Small intestine (tissue), 7 donors: ENCODE results near the gene PKNOX2. TPM values are rescaled to one million over a fixed set of nuclear protein-coding genes. Genes with fewer than 3 reads are reported as not detected.

ENCODE experiments used
- DNase-seq, 2 donors: peaks; one replicate each; pipeline versions ENCODE4 v3.0.0 to v3.0.0-alpha.2; 2013
- FAIRE-seq: peaks from 2 replicates; lab custom pipeline; 2012; peaks lifted over from hg19 to GRCh38; lab: Jason Lieb, UNC
- H3K27ac ChIP-seq, 3 donors: one replicate each; pipeline ENCODE4 v1.5.1; 2013; ENCODE audit warnings: low read length in 2 of 3, mild to moderate bottlenecking in 2 of 3, control low read depth in 1 of 3, inconsistent platforms in 1 of 3, low read depth in 1 of 3, moderate library complexity in 1 of 3
- H3K27me3 ChIP-seq, 3 donors: one replicate each; pipeline ENCODE4 v1.6.1; 2013; ENCODE audit warnings: low read length in 3 of 3, inconsistent platforms in 1 of 3; ENCODE audit not compliant: control insufficient read depth in 3 of 3, insufficient read depth in 3 of 3
- H3K36me3 ChIP-seq, 3 donors: one replicate each; pipeline ENCODE4 v1.6.1; 2013; ENCODE audit warnings: low read length in 3 of 3, inconsistent platforms in 1 of 3, low read depth in 1 of 3, mild to moderate bottlenecking in 1 of 3, moderate library complexity in 1 of 3; ENCODE audit not compliant: control insufficient read depth in 3 of 3, insufficient read depth in 2 of 3
- H3K4me1 ChIP-seq, 3 donors: one replicate each; pipeline ENCODE4 v1.6.1; 2013; ENCODE audit warnings: low read length in 2 of 3, inconsistent platforms in 1 of 3, low read depth in 1 of 3, mild to moderate bottlenecking in 1 of 3, moderate library complexity in 1 of 3; ENCODE audit not compliant: control insufficient read depth in 3 of 3, insufficient read depth in 2 of 3
- H3K4me3 ChIP-seq, 3 donors: one replicate each; pipeline ENCODE4 v1.5.1; 2013; ENCODE audit warnings: low read length in 3 of 3, control low read depth in 1 of 3, inconsistent platforms in 1 of 3, low read depth in 1 of 3, mild to moderate bottlenecking in 1 of 3, moderate library complexity in 1 of 3
- H3K9me3 ChIP-seq, 2 donors: one replicate each; pipeline ENCODE4 v1.6.1; 2013; ENCODE audit warnings: low read depth in 1 of 2, low read length in 1 of 2; ENCODE audit not compliant: control insufficient read depth in 2 of 2, insufficient read depth in 1 of 2
- WGBS, 3 donors: extraction: QIAGEN DNeasy Blood & Tissue Kit; methylation state at CpG; one replicate each; pipeline ENCODE4 v1.1.7; 2013; 5-methylcytosine and 5-hydroxymethylcytosine counted together
- polyA plus RNA-seq, 4 donors: library from polyadenylated mRNA; stranded (reverse) in 3 of 4; unstranded in 1 of 4; fragments of 200-250 nt in 3 of 4; fragments of 120-200 nt in 1 of 4; gene quantifications; one replicate each; pipeline versions ENCODE4 v1.2.1 to v1.2.3, GENCODE V29; 2013
- donor health status: healthy with polysubstance abuse.
- donor health status: control.
- donor health status: control.
- donor health status: Bipolar disorder and iron deficiency.
- donor health status: healthy.

PKNOX2 gene
- polyA plus RNA-seq, 4 donors, result 1.1 to 2.5 (median 1.2) TPM; not detected in 1

DNA sequence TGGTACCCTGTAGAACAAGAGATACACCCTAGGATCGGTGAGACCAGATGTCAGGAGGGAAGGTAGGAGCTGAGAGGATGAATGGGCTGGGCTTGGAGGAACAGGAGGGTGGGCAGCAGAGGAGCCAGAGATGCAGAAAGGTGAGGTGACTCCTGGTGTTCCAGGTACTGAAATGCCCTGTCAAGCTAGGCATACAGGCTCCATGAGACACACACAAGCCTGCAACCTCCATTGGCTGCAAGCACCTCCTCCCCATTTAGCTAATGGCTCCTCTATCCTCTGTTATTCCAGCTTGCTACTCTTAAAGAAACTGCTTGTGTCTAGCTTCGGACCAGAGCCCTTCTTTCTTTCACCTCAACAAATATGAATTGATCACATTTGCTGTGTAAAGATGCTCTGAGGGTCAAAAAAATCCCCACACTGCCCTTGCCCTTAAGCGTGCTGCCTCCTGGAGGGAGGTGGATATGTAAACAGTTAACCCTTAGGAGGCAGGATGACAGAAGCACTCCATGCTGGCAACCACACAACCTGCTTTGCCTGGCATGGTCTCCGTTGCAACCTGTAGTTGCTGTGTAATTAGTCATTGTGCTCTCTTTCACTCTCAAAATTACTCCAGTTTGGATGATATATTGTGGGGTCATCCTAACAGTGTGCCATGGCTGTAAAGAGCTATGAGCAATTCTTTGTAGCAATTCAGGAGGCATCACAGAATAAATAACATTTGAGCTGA, 156.0 kb downstream of the PKNOX2 start:
- peaks cover 0 to 7% of the 10 kb centered on the region in 2 donors for H3K9me3 ChIP-seq
- H3K4me1 ChIP-seq, result peaks cover 0 to 5% (median 0%) of the 10 kb centered on the region in 3 donors
- H3K36me3 ChIP-seq, result no peaks in the 10 kb centered on the region
- FAIRE-seq, result no peak
- no peak overlapping the region for H3K27ac ChIP-seq
- no peak overlapping the region for H3K4me3 ChIP-seq
- 59 to 73% (median 66%) methylated on average over 4 of the region's 4 CpGs for WGBS, 3 donors
- no peak for DNase-seq
- no peaks in the 10 kb centered on the region for H3K27me3 ChIP-seq

DNA sequence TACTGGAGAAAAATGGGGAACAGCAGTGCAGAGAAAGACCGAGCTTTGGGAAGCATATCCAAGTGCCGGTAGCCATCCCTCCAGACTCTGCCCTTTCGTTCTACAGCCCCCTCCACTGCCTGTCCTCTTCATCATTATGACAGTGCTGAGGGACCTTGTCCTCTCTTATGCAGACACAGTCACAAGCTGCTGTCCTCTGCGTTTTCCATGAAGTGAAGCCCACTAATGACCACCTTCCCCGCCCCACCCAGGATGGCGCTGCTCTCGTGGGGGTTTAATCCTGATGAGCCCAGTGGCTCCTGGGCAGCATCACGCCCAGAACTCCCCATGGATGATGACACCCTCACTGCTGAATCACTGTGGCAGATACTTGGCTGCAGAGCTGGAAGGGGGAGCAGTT, 157.7 kb downstream of the PKNOX2 start:
- H3K27me3 ChIP-seq, result no peaks in the 10 kb centered on the region
- no peak overlapping the region for H3K27ac ChIP-seq
- H3K36me3 ChIP-seq, result no peaks in the 10 kb centered on the region
- H3K4me1 ChIP-seq, result peaks cover 0 to 4% (median 0%) of the 10 kb centered on the region in 3 donors
- FAIRE-seq (no peak), DNase-seq (no peak)
- H3K9me3 ChIP-seq, result peaks cover 0 to 7% of the 10 kb centered on the region in 2 donors
- 68 to 79% (median 79%) methylated on average over 8 of the region's 8 CpGs for WGBS, 3 donors
- no peak overlapping the region for H3K4me3 ChIP-seq

DNA sequence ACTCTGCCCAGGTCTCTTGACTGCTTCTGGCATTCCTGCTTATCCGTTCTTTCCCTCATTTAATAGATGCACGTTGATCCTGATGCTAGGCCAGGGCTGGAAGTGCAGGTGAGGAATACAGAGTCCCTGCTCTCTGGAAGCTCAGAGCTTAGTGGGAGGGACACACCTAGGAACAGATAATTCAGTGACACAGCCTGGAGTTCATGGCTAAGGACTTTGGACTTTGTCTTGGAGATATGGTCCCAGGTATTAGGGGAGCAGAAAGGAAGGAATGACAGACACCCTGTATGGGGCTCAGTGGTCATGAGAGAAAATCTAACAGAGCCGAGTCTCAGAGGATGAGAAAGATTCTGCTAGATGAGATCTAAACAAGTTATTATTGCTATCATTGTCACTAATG, 160.6 kb downstream of the PKNOX2 start:
- H3K4me1 ChIP-seq, result peaks cover 0 to 4% (median 0%) of the 10 kb centered on the region in 3 donors
- H3K9me3 ChIP-seq, result no peaks in the 10 kb centered on the region
- H3K36me3 ChIP-seq, result no peaks in the 10 kb centered on the region
- no peak overlapping the region for H3K27ac ChIP-seq
- FAIRE-seq (no peak), DNase-seq (peak; percentile 51 to 55)
- peaks cover 0 to 4% (median 0%) of the 10 kb centered on the region in 3 donors for H3K27me3 ChIP-seq
- 9 to 53% (median 33%) methylated on average over 3 of the region's 3 CpGs for WGBS, 3 donors
- H3K4me3 ChIP-seq, result no peak overlapping the region

DNA sequence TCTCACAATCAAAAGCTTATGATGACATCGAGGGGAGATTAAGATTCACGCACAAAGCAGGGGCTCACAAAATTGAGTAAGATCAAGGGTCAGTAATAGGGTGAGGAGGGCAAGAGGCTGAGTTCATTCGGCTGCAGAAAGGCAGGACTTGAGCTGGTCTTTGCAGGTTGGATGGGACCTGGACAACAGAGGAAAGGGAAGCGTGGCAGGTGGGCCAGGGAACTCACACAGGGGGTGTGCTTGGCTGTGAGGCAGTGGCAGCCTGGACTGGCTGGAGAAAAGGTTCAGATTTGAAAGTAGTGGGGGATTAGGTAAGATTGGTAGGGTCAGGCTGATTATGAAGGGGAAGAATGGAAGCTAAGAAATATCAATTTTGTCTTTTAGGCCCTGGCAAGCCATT, 161.6 kb downstream of the PKNOX2 start:
- 83 to 94% (median 91%) methylated on average over 4 of the region's 4 CpGs for WGBS, 3 donors
- FAIRE-seq, result no peak
- no peaks in the 10 kb centered on the region for H3K36me3 ChIP-seq

DNA sequence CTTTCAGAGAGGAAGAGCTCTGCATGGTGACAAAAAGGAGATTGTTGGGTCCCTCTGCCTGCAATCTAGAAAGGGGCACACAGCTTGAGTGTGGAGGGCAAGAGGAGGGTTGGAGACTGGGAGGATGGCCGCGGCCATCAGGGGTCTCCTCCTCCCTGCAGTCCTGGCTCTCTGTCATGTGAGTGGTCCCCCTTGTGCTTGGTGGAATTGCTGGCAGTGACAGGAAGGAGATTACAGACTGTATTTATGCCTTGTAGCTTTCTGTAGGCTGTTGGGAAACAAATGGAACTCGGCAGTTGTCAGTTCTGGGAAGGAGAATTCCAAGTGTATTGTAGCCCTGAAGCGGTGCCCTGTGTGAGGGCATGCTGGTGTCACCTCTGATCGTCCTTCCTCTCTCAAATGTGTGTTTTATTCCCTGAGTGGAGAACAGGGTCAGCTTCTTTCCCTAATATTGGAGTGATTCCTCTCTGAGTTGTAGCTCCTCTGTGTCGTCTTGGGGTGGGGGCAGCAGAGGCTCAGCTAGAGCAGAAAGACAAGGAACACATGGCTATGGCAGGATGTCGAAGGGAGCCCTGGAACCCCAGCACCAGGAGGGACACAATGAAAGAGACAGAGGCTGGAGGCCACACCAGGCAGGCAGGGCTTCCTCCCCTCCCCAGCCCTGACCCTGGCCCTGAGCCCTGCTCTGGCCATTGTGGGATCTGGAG, 163.1 kb downstream of the PKNOX2 start:
- Histone ChIP-seq H3K27ac (no peak overlapping the region), H3K4me3 (no peak overlapping the region), H3K9me3 (no peaks in the 10 kb centered on the region), H3K4me1 (peaks cover 0 to 4% (median 0%) of the 10 kb centered on the region in 3 donors), H3K27me3 (peaks cover 0 to 4% (median 0%) of the 10 kb centered on the region in 3 donors), H3K36me3 (no peaks in the 10 kb centered on the region)
- no peak for FAIRE-seq
- DNase-seq, result no peak
- WGBS, 3 donors, result 66 to 86% (median 77%) methylated on average over 7 of the region's 7 CpGs

More for the DNA sequence above, 161.6 kb downstream of the PKNOX2 start:
- H3K9me3 ChIP-seq, result no peaks in the 10 kb centered on the region
- H3K4me3 ChIP-seq, result no peak overlapping the region
- H3K27me3 ChIP-seq, result peaks cover 0 to 4% (median 0%) of the 10 kb centered on the region in 3 donors
- no peak overlapping the region for H3K27ac ChIP-seq
- DNase-seq, result no peak
- H3K4me1 ChIP-seq, result peaks cover 0 to 4% (median 0%) of the 10 kb centered on the region in 3 donors

DNA sequence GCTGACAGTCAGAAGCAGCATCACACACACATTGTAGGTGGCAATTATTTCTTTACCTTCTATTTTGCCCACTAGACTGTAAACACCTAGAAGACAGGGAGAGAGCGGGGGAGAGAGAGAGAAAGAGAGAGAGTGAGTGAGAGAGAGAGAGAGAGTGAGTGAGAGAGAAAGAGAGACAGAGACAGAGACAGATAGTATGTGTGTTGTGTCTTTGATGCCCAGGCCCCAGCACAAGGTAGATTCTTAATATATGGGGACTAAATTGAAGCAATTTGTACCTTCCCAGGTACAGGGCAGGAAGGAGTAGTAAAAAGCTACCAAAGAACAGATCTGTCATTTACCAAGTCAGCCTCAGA, 163.7 kb downstream of the PKNOX2 start:
- Histone ChIP-seq H3K4me1 (peaks cover 0 to 4% (median 0%) of the 10 kb centered on the region in 3 donors), H3K27me3 (peaks cover 0 to 4% (median 0%) of the 10 kb centered on the region in 3 donors), H3K4me3 (no peak overlapping the region), H3K36me3 (no peaks in the 10 kb centered on the region), H3K9me3 (no peaks in the 10 kb centered on the region), H3K27ac (no peak overlapping the region)
- no peak for FAIRE-seq
- WGBS, 3 donors, result 81 to 89% (median 83%) methylated on average over 1 of the region's 1 CpG
- no peak for DNase-seq

DNA sequence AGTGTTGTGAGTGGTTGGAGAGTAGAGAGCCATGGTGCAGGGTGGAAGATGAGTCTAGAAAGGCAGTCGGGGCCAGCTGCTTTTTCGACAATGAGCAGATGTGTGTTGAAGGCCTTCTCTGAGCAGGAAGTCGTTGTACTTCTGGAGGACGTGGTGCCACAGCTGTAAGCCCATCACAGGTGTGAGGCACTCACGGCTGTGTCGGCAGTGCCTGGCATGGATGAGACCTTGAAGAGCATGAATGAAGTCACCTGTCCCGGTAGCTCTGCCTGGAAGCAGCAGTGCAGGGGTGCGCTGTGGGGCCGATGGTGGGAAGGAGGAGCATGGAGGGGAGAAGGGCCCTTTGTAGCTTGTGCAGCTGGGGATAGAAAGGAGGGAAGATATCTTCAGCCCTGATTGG, 165.2 kb downstream of the PKNOX2 start:
- FAIRE-seq (no peak), DNase-seq (no peak)
- Histone ChIP-seq H3K27me3 (peaks cover 0 to 4% (median 0%) of the 10 kb centered on the region in 3 donors), H3K36me3 (no peaks in the 10 kb centered on the region), H3K4me1 (peaks cover 0 to 2% (median 0%) of the 10 kb centered on the region in 3 donors), H3K4me3 (no peak overlapping the region), H3K9me3 (no peaks in the 10 kb centered on the region), H3K27ac (no peak overlapping the region)
- WGBS, 3 donors, result 57 to 78% (median 62%) methylated on average over 9 of the region's 9 CpGs

DNA sequence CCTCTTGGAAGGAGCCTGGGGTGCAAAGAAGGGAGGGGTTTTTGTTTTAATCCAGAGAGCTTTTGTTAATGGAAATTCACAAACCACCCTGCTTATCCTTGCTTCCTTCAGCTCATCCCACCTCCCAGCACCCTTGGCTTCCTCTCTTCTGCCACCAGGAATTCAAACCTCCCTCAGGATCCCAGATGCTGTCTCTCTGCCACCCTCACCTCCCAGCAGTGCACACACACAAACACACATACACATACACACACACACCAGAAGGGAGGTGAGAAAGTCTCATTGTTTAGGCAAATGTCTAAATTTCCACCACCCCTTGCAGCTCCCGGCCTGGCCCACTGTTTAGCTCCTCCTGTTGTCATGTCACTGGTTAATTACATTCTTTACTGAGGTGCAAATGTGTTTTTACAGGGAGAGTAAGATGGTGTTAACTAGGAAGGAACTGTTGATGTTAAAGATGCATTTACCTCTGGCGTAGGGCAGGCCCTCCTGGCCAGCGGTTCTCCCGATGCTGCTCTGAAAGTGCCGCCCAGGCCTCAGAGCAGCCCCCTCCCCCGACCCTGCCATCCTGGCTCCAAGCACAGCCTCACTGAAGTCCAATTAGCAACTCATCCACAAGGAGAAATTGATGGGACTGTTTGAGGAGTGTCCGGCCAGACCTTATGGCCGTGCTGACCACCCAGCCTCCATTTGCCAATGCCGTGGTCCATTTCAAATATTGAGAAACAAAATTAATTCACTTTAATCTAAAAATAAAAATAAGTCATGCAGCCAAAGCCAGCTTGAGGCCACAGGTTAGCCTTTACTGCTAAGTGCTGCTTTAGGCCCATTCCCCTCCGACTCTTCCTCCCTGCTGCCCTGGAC, 166.1 kb downstream of the PKNOX2 start:
- Histone ChIP-seq H3K4me1 (no peaks in the 10 kb centered on the region), H3K4me3 (no peak overlapping the region), H3K27ac (no peak overlapping the region), H3K27me3 (peaks cover 0 to 4% (median 0%) of the 10 kb centered on the region in 3 donors), H3K9me3 (no peaks in the 10 kb centered on the region), H3K36me3 (no peaks in the 10 kb centered on the region)
- no peak for DNase-seq
- 88 to 93% (median 91%) methylated on average over 10 of the region's 10 CpGs for WGBS, 3 donors
- FAIRE-seq, result no peak
